H1 (cell line): ENCODE measurements around the gene RIIAD1.

Source experiments
- CBX8 ChIP-seq: fragments of 300-800, 300-1000 bp; sonication (generic); IDR thresholded peaks from 2 replicates; pipeline ENCODE4 v1.7.1; 2016; ENCODE audit warnings: low read depth, low read length, borderline replicate concordance
- HDAC6 ChIP-seq: IDR thresholded peaks from one replicate; pipeline ENCODE4 v1.7.1; 2012; ENCODE audit warnings: low read depth, mild to moderate bottlenecking, inconsistent platforms, low read length, moderate library complexity
- JUN ChIP-seq: IDR thresholded peaks from 2 replicates; pipeline ENCODE4 v1.6.1; 2011; ENCODE audit warnings: low read depth, mild to moderate bottlenecking, improper control_type of control experiment, low read length
- MAFK ChIP-seq: IDR thresholded peaks from 2 replicates; pipeline ENCODE4 v1.6.1; 2012; ENCODE audit warnings: low read depth, mild to moderate bottlenecking, improper control_type of control experiment, low read length
- PHF8 ChIP-seq: fragments of 200-600 bp; sonication (generic); conservative IDR thresholded peaks from 2 replicates; pipeline ENCODE4 v1.7.1; 2012; ENCODE audit warnings: low read depth, mild to moderate bottlenecking, inconsistent platforms, low read length, moderate library complexity
- POLR2A ChIP-seq, 2 experiments: IDR thresholded peaks; 1 replicate in 1 of 2; 2 replicates in 1 of 2; pipeline ENCODE4 v1.6.1; 2011; ENCODE audit warnings: low read depth in 2 of 2, low read length in 2 of 2, mild to moderate bottlenecking in 2 of 2; ENCODE audit errors: control extremely low read depth in 1 of 2
- RAD21 ChIP-seq, 2 experiments: IDR thresholded peaks in 1 of 2; conservative IDR thresholded peaks in 1 of 2; 2 replicates each; pipeline ENCODE4 v1.6.1; 2011; ENCODE audit warnings: low read depth in 2 of 2, low read length in 2 of 2, improper control_type of control experiment in 1 of 2, inconsistent platforms in 1 of 2, mild to moderate bottlenecking in 1 of 2, moderate library complexity in 1 of 2
- RBBP5 ChIP-seq: IDR thresholded peaks from 2 replicates; pipeline ENCODE4 v1.7.1; 2012; ENCODE audit warnings: low read depth, mild to moderate bottlenecking, inconsistent platforms, low read length, moderate library complexity, borderline replicate concordance
- RXRA ChIP-seq: IDR thresholded peaks from 2 replicates; pipeline ENCODE4 v1.6.1; 2011; ENCODE audit warnings: low read depth, mild to moderate bottlenecking, low read length, moderate library complexity; ENCODE audit not compliant: insufficient read depth
- SUZ12 ChIP-seq: fragments of 200-600 bp; sonication (generic); IDR thresholded peaks from 2 replicates; pipeline ENCODE4 v1.6.1; 2012; ENCODE audit warnings: mild to moderate bottlenecking, inconsistent platforms, low read length, moderate library complexity, mixed read lengths
- TBP ChIP-seq: IDR thresholded peaks from 2 replicates; pipeline ENCODE4 v1.6.1; 2011; ENCODE audit warnings: low read depth, low read length, improper control_type of control experiment
- TF ChIP-seq, protein P1 (sequence below), 3 experiments: IDR thresholded peaks; 1 replicate in 2 of 3; 2 replicates in 1 of 3; pipeline versions ENCODE4 v1.5.1 to v1.6.1; 2011; ENCODE audit warnings: low read length in 3 of 3, mild to moderate bottlenecking in 3 of 3, inconsistent platforms in 2 of 3, low read depth in 1 of 3, moderate library complexity in 1 of 3; ENCODE audit not compliant: insufficient read depth in 1 of 3; ENCODE audit errors: control extremely low read depth in 1 of 3

DNA sequence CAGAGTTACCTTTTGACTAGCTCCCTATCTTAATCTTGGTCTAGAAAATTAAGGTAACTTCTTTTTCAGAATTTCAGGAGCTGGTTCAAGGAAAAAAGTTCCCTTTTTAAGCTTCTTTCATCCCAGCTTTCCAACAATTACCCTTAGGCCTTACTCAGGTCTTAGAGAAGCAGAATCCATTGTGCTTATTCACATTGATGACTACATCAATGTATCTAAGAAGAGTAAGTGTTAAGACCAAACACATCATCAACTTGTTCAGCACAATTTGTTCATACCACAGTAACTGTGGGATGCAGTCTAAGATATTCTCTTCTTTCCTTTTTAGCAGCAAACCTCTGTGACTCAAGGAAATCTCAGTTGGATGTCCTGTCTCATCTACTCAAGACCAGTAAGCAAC lies 37.9 kb downstream of the RIIAD1 start:
- TF ChIP-seq, protein P1, sequence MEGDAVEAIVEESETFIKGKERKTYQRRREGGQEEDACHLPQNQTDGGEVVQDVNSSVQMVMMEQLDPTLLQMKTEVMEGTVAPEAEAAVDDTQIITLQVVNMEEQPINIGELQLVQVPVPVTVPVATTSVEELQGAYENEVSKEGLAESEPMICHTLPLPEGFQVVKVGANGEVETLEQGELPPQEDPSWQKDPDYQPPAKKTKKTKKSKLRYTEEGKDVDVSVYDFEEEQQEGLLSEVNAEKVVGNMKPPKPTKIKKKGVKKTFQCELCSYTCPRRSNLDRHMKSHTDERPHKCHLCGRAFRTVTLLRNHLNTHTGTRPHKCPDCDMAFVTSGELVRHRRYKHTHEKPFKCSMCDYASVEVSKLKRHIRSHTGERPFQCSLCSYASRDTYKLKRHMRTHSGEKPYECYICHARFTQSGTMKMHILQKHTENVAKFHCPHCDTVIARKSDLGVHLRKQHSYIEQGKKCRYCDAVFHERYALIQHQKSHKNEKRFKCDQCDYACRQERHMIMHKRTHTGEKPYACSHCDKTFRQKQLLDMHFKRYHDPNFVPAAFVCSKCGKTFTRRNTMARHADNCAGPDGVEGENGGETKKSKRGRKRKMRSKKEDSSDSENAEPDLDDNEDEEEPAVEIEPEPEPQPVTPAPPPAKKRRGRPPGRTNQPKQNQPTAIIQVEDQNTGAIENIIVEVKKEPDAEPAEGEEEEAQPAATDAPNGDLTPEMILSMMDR (IDR thresholded peaks at IDR 0.05; ENCODE audit: control extremely low read depth in 1 of 3, insufficient read depth in 1 of 3, low read depth in 1 of 3, low read length in 3 of 3) = no peak
- TF ChIP-seq JUN (no peak), RAD21 (IDR thresholded peaks at IDR 0.05 in 1 of 2, conservative IDR thresholded peaks at IDR 0.05 in 1 of 2; ENCODE audit: low read depth in 2 of 2, low read length in 2 of 2) (no peak), SUZ12 (no peak), TBP (no peak), PHF8 (no peak), RXRA (no peak), MAFK (no peak), POLR2A (IDR thresholded peaks at IDR 0.05; ENCODE audit: control extremely low read depth in 1 of 2, low read depth in 2 of 2, low read length in 2 of 2) (no peak), RBBP5 (no peak), HDAC6 (no peak), CBX8 (no peak)
